Type B pancreatic cell (in vitro differentiated cells): Measurements from ENCODE around the gene MPV17. TPM values are rescaled to one million over a fixed set of nuclear protein-coding genes. Genes with fewer than 3 reads are reported as not detected.
"Not testable (repeated sequence)": the region's sequence is repeated elsewhere in the genome, so short reads cannot be mapped to it uniquely, and the experiment has no call there.

ENCODE experiments used
- DNase-seq: peaks from one replicate; pipeline ENCODE4 v3.0.0; 2021; ENCODE audit warnings: mixed read lengths; ENCODE audit not compliant: unreplicated experiment; ENCODE audit errors: extremely low spot score
- H3K27ac Mint-ChIP-seq: 2 replicates; pipeline ENCODE4 v1.8.0; 2021; ENCODE audit warnings: mild to moderate bottlenecking, mixed read lengths
- H3K27me3 Mint-ChIP-seq: 2 replicates; pipeline ENCODE4 v1.8.0; 2021; ENCODE audit warnings: mixed read lengths
- H3K36me3 Mint-ChIP-seq: 2 replicates; pipeline ENCODE4 v1.8.0; 2021; ENCODE audit warnings: mixed read lengths
- H3K4me1 Mint-ChIP-seq: one replicate; pipeline ENCODE4 v1.8.0; 2021; ENCODE audit warnings: mixed read lengths; ENCODE audit not compliant: unreplicated experiment
- H3K4me3 Mint-ChIP-seq: 2 replicates; pipeline ENCODE4 v1.8.0; 2021; ENCODE audit warnings: mild to moderate bottlenecking, mixed read lengths
- H3K9me3 Mint-ChIP-seq: 2 replicates; pipeline ENCODE4 v1.8.0; 2021; ENCODE audit warnings: mixed read lengths
- CTCF ChIP-seq: fragments of 200-600 bp; sonication (generic); conservative IDR thresholded peaks from 2 replicates; pipeline ENCODE4 v1.5.0; 2021; ENCODE audit warnings: antibody characterized with exemption, mild to moderate bottlenecking
- total RNA-seq: library from RNA; stranded (reverse); gene quantifications from 2 replicates; pipeline ENCODE4 v1.2.1, GENCODE V29; 2021; ENCODE audit warnings: low replicate concordance

Gene MPV17
- total RNA-seq, 1 donor from 2014 or later = 62.4 TPM

- Mint-ChIP-seq H3K36me3 (no peaks in the 10 kb centered on the region), H3K4me1 (no peaks in the 10 kb centered on the region), H3K27me3 (peaks cover 78% of the 10 kb centered on the region), H3K4me3 (no peak overlapping the region), H3K27ac (no peak overlapping the region), H3K9me3 (no peaks in the 10 kb centered on the region)
- DNase-seq = no peak
- no peak for TF ChIP-seq CTCF
Observed at GRCh38 chr2:27281442-27281841, 41.5 kb downstream of the MPV17 start.

GRCh38 chr2:27280826-27281225, 42.1 kb downstream of the MPV17 start:
- DNase-seq = no peak
- no peak for TF ChIP-seq CTCF
- H3K4me3 Mint-ChIP-seq = no peak overlapping the region
- H3K27me3 Mint-ChIP-seq = peaks cover 80% of the 10 kb centered on the region
- no peaks in the 10 kb centered on the region for H3K36me3 Mint-ChIP-seq
- H3K4me1 Mint-ChIP-seq = no peaks in the 10 kb centered on the region
- H3K27ac Mint-ChIP-seq = no peak overlapping the region
- no peaks in the 10 kb centered on the region for H3K9me3 Mint-ChIP-seq

DNA sequence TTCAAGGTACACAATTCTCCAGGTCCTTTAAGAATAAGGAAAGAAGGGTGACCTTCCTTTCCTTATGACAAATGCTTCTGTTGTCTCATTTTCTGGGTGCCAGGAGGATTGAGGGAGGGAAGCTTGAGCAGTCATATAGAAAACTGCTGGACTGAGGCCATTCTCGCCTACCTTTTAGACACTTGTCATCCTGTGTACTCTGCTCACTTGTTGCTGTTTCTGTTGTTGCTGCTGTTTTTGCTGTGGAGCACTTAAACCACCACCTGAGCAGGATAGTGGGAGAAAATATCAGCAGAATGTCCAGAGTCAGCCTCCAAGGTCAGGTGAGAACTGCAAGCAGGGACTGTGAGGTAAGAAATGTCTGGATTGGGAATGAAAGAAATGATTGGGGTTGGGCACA, 44.9 kb downstream of the MPV17 start:
- Mint-ChIP-seq H3K4me1 (no peaks in the 10 kb centered on the region), H3K27me3 (peaks cover 73% of the 10 kb centered on the region), H3K4me3 (no peak overlapping the region), H3K27ac (no peak overlapping the region), H3K36me3 (no peaks in the 10 kb centered on the region), H3K9me3 (no peaks in the 10 kb centered on the region)
- DNase-seq = no peak
- no peak for TF ChIP-seq CTCF

GRCh38 chr2:27275211-27276150, 47.4 kb downstream of the MPV17 start, which contains the start of gene DNAJC5G:
TSS of gene DNAJC5G (plus strand) at chr2:27275433. CDS start at chr2:27276729, 1,296 bp downstream.
- TF ChIP-seq CTCF = no peak
- no peaks in the 10 kb centered on the region for H3K4me1 Mint-ChIP-seq
- no peaks in the 10 kb centered on the region for H3K9me3 Mint-ChIP-seq
- no peak within 1 kb of the TSS for H3K4me3 Mint-ChIP-seq
- no peak for DNase-seq
- H3K27me3 Mint-ChIP-seq = peaks cover 67% of the 10 kb centered on the region
- no peak within 1 kb of the TSS for H3K27ac Mint-ChIP-seq
- no peaks in the 10 kb centered on the region for H3K36me3 Mint-ChIP-seq

- H3K4me3 Mint-ChIP-seq, H3K9me3 Mint-ChIP-seq, DNase-seq, H3K27ac Mint-ChIP-seq, H3K36me3 Mint-ChIP-seq, H3K4me1 Mint-ChIP-seq: not testable (repeated sequence)
- H3K27me3 Mint-ChIP-seq = peaks cover 66% of the 10 kb centered on the region
Observed at GRCh38 chr2:27272537-27273522, 50.1 kb downstream of the MPV17 start.
